SU-DHL-6 (cell line): ENCODE measurements around the gene NDUFB7.

Experiments used
- EZH2phosphoT487 ChIP-seq: fragments of 200-600 bp; sonication (generic), shearing (Covaris generic); conservative IDR thresholded peaks from 2 replicates; pipeline ENCODE4 v1.6.1; 2018; ENCODE audit warnings: mild to moderate bottlenecking, antibody characterized with exemption, low read length, moderate library complexity, mixed read lengths
- TF ChIP-seq, protein P1 (sequence below): fragments of 200-600 bp; sonication (generic); IDR thresholded peaks from one replicate; pipeline ENCODE4 v1.5.1; 2017; ENCODE audit warnings: antibody characterized with exemption, mild to moderate bottlenecking, low read length, moderate library complexity; ENCODE audit not compliant: insufficient read depth, poor library complexity, severe bottlenecking

DNA sequence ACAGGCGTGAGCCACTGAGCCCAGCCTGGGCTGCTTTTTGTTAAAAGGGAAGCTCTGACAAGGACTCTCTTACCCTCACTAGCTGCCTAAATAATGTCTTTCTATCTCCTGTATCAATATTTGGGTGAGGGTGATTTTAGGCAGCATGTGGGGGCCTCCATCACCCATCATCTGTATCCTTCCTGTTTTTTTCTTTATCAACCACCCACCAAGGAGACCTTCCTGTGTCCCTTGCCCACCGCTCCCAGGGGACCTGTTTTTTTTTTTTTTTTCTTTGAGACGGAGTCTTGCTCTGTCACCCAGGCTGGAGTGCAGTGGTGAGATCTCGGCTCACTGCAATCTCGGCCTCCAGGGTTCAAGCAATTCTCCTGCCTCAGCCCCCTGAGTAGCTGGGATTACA is 5.4 kb upstream of the NDUFB7 start:
- TF ChIP-seq, protein P1, sequence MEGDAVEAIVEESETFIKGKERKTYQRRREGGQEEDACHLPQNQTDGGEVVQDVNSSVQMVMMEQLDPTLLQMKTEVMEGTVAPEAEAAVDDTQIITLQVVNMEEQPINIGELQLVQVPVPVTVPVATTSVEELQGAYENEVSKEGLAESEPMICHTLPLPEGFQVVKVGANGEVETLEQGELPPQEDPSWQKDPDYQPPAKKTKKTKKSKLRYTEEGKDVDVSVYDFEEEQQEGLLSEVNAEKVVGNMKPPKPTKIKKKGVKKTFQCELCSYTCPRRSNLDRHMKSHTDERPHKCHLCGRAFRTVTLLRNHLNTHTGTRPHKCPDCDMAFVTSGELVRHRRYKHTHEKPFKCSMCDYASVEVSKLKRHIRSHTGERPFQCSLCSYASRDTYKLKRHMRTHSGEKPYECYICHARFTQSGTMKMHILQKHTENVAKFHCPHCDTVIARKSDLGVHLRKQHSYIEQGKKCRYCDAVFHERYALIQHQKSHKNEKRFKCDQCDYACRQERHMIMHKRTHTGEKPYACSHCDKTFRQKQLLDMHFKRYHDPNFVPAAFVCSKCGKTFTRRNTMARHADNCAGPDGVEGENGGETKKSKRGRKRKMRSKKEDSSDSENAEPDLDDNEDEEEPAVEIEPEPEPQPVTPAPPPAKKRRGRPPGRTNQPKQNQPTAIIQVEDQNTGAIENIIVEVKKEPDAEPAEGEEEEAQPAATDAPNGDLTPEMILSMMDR: no peak
- TF ChIP-seq EZH2phosphoT487: no peak
